Liver (tissue), 9 donors: ENCODE measurements around the gene SCG3. TPM values are rescaled to one million over a fixed set of nuclear protein-coding genes. Genes with fewer than 3 reads are reported as not detected.

Experiments
- DNase-seq: peaks from one replicate; pipeline ENCODE4 v3.0.0-alpha.2; 2017; ENCODE audit warnings: low spot score
- H3K27ac ChIP-seq, 2 donors: one replicate each; pipeline ENCODE4 v1.7.0; 2013; ENCODE audit warnings: inconsistent platforms in 2 of 2, low read length in 2 of 2, control low read depth in 1 of 2, low read depth in 1 of 2, mild to moderate bottlenecking in 1 of 2
- H3K27me3 ChIP-seq, 4 donors: one replicate each; pipeline versions ENCODE4 v1.6.1 to v1.7.0; 2013; ENCODE audit warnings: low read length in 3 of 4, inconsistent platforms in 1 of 4, mild to moderate bottlenecking in 1 of 4, moderate library complexity in 1 of 4; ENCODE audit not compliant: control insufficient read depth in 4 of 4, insufficient read depth in 4 of 4
- H3K36me3 ChIP-seq, 4 donors: one replicate each; pipeline versions ENCODE4 v1.6.1 to v1.7.0; 2013; ENCODE audit warnings: low read length in 3 of 4, mild to moderate bottlenecking in 3 of 4, low read depth in 1 of 4, moderate library complexity in 1 of 4; ENCODE audit not compliant: control insufficient read depth in 4 of 4, insufficient read depth in 3 of 4
- H3K4me1 ChIP-seq, 4 donors: one replicate each; pipeline versions ENCODE4 v1.6.1 to v1.7.0; 2013; ENCODE audit warnings: low read length in 3 of 4, mild to moderate bottlenecking in 3 of 4, moderate library complexity in 1 of 4; ENCODE audit not compliant: control insufficient read depth in 4 of 4, insufficient read depth in 4 of 4
- H3K4me3 ChIP-seq, 3 donors: one replicate each; pipeline versions ENCODE4 v1.6.1 to v1.7.0; 2013; ENCODE audit warnings: low read length in 3 of 3, control low read depth in 1 of 3, low read depth in 1 of 3, mild to moderate bottlenecking in 1 of 3
- H3K9ac ChIP-seq, 2 donors: one replicate each; pipeline ENCODE4 v1.7.0; 2013; ENCODE audit warnings: low read length in 2 of 2, mild to moderate bottlenecking in 2 of 2, moderate library complexity in 2 of 2, control low read depth in 1 of 2, low read depth in 1 of 2
- H3K9me3 ChIP-seq, 4 donors: one replicate each; pipeline versions ENCODE4 v1.6.1 to v1.7.0; 2013; ENCODE audit warnings: low read length in 3 of 4; ENCODE audit not compliant: control insufficient read depth in 4 of 4
- EGR1 ChIP-seq, 2 donors: IDR thresholded peaks; 2 replicates each; pipeline ENCODE4 v1.6.1; 2016 to 2018; ENCODE audit warnings: antibody characterized with exemption in 2 of 2, low read depth in 2 of 2
- FOXA1 ChIP-seq: IDR thresholded peaks from 2 replicates; pipeline ENCODE4 v1.6.1; 2016; ENCODE audit warnings: antibody characterized with exemption
- FOXA2 ChIP-seq: IDR thresholded peaks from 2 replicates; pipeline ENCODE4 v1.6.1; 2016; ENCODE audit warnings: antibody characterized with exemption
- GABPA ChIP-seq, 2 donors: IDR thresholded peaks in 1 of 2; conservative IDR thresholded peaks in 1 of 2; 2 replicates each; pipeline ENCODE4 v1.6.1; 2016; ENCODE audit warnings: antibody characterized with exemption in 2 of 2, mild to moderate bottlenecking in 1 of 2, moderate library complexity in 1 of 2
- HNF4G ChIP-seq: IDR thresholded peaks from 2 replicates; pipeline ENCODE4 v1.6.1; 2016; ENCODE audit warnings: antibody characterized with exemption
- JUND ChIP-seq, 2 donors: IDR thresholded peaks; 2 replicates each; pipeline ENCODE4 v1.6.1; 2016; ENCODE audit warnings: antibody characterized with exemption in 2 of 2
- NR2F2 ChIP-seq: IDR thresholded peaks from 2 replicates; pipeline ENCODE4 v1.6.1; 2016; ENCODE audit warnings: antibody characterized with exemption
- RAD21 ChIP-seq, 2 donors: IDR thresholded peaks; 2 replicates each; pipeline ENCODE4 v1.6.1; 2016; ENCODE audit warnings: antibody characterized with exemption in 2 of 2, mild to moderate bottlenecking in 2 of 2
- RXRA ChIP-seq, 2 donors: IDR thresholded peaks; 2 replicates each; pipeline ENCODE4 v1.6.1; 2017 to 2018; ENCODE audit warnings: antibody characterized with exemption in 2 of 2, mild to moderate bottlenecking in 1 of 2
- SP1 ChIP-seq: IDR thresholded peaks from 2 replicates; pipeline ENCODE4 v1.6.1; 2018; ENCODE audit warnings: antibody characterized with exemption, mild to moderate bottlenecking
- YY1 ChIP-seq: IDR thresholded peaks from 2 replicates; pipeline ENCODE4 v1.6.1; 2016; ENCODE audit warnings: antibody characterized with exemption, mild to moderate bottlenecking
- WGBS: extraction: QIAGEN DNeasy Blood & Tissue Kit; methylation state at CpG from one replicate; pipeline ENCODE4 v1.1.7; 2013; 5-methylcytosine and 5-hydroxymethylcytosine counted together
- polyA plus RNA-seq, 2 donors: library from polyadenylated mRNA; stranded (reverse) in 1 of 2; unstranded in 1 of 2; fragments of 200-250 nt in 1 of 2; fragments of >200 nt in 1 of 2; fragmentation: Nextera tagmentation in 1 of 2; extraction: Ambion mirVana in 1 of 2; gene quantifications; one replicate each; pipeline versions ENCODE4 v1.2.1 to v1.2.3, GENCODE V29; 2013 to 2015
- total RNA-seq, 2 donors: library from RNA; depleted of rRNA; stranded (reverse); fragments of >200 nt; gene quantifications; one replicate each; pipeline ENCODE4 v1.2.3, GENCODE V29; 2014
- TF ChIP-seq, protein P1 (sequence below): IDR thresholded peaks from 2 replicates; pipeline ENCODE4 v1.6.1; 2016; ENCODE audit warnings: antibody characterized with exemption
- TF ChIP-seq, protein P2 (sequence below): fragments of 150-350 bp; IDR thresholded peaks from 2 replicates; pipeline ENCODE4 v1.5.1; 2017; ENCODE audit warnings: improper control_type of control experiment, low read depth, low read length; ENCODE audit not compliant: missing input control
- TF ChIP-seq, protein P3 (sequence below): IDR thresholded peaks from 2 replicates; pipeline ENCODE4 v1.6.1; 2016; ENCODE audit warnings: antibody characterized with exemption
- TF ChIP-seq, protein P4 (sequence below): IDR thresholded peaks from 2 replicates; pipeline ENCODE4 v1.6.1; 2016; ENCODE audit warnings: antibody characterized with exemption
- donor health status: healthy.
- donor health status: healthy.
- donor health status: healthy.
- donor health status: healthy.
- donor health status: healthy.

Gene SCG3
- total and polyA plus RNA-seq, 4 donors: under 0.01 to 0.05 (median 0.01) TPM; not detected in 1

DNA sequence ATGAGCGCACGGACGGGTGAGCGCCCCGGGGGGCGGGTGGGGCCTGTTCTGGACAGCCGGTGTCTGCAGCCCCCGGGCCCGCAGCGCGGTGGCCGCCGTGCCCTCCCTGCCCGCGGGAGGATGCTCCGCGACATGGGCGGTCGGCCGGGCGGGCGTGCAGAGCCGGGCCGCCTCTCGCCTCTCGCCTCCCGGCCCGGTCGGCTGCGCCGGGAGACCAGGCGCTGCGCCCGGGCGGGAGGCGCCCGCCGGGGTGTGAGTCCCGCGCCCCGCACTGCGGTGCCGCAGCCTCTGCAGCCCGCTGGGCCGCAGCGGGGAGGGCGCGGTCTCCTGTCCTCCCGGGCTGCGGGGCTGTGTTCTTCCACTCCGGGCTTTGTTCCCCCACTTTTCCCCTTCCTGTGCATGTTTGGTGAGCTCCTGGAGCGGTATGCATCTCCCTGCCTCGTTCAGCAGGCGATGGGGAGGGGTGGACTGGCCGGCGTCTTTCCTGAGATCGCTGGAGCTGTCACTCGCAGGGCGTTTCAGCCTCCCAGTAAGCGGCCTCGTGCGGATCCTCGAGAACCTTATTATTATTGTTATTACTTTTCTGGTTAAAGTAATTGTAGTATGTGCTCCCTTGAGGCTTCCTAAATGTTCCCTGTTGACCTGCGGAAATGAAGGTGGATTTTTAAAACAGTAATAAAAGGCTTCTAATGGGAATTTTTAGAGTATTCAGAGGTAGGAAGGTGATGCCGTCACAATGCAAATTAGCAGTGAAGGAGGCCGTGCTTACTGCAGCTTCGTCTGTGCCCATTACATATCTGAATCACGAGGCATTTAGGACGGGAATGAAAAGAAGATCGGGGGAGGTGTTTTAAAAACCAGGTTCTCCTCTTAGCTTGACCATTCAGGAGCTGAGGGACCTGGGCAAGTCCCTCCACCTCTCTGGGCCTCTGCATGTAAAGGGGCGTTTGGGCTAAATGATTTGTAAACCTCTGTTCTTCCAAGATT, 70.7 kb downstream of the SCG3 start:
- WGBS: 5% methylated on average over 71 of the region's 71 CpGs

DNA sequence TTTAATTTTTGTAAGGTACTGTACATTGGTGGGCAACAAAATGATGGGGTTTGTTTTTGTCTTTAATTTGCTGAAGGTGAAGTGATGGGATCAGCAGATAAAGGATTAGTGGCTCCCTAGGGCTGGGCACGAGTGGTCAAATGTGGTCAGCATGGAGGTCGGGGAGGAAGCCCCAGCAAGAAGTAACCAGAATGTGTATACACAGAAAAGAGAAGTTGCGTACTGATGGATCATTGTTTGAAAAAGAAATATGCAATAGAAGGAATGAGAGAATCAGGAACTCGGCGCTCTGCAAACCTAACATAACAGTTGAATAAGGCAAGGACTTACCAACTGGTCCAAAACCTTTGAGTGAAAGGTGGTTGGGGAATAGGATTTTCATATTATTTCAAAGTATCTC, 71.6 kb downstream of the SCG3 start:
- WGBS: 78% methylated on average over 5 of the region's 5 CpGs
- TF ChIP-seq, protein P1, sequence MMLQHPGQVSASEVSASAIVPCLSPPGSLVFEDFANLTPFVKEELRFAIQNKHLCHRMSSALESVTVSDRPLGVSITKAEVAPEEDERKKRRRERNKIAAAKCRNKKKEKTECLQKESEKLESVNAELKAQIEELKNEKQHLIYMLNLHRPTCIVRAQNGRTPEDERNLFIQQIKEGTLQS: no peak
- TF ChIP-seq FOXA2 (no peak), FOXA1 (no peak), GABPA (IDR thresholded peaks at IDR 0.05 in 1 of 2, conservative IDR thresholded peaks at IDR 0.05 in 1 of 2) (no peak), SP1 (no peak)
- TF ChIP-seq, protein P2, sequence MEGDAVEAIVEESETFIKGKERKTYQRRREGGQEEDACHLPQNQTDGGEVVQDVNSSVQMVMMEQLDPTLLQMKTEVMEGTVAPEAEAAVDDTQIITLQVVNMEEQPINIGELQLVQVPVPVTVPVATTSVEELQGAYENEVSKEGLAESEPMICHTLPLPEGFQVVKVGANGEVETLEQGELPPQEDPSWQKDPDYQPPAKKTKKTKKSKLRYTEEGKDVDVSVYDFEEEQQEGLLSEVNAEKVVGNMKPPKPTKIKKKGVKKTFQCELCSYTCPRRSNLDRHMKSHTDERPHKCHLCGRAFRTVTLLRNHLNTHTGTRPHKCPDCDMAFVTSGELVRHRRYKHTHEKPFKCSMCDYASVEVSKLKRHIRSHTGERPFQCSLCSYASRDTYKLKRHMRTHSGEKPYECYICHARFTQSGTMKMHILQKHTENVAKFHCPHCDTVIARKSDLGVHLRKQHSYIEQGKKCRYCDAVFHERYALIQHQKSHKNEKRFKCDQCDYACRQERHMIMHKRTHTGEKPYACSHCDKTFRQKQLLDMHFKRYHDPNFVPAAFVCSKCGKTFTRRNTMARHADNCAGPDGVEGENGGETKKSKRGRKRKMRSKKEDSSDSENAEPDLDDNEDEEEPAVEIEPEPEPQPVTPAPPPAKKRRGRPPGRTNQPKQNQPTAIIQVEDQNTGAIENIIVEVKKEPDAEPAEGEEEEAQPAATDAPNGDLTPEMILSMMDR: no peak
- peaks cover 3 to 14% (median 9%) of the 10 kb centered on the region in 4 donors for H3K4me1 ChIP-seq
- H3K27ac ChIP-seq: no peak overlapping the region
- DNase-seq: no peak
- no peaks in the 10 kb centered on the region for H3K9me3 ChIP-seq
- no peaks in the 10 kb centered on the region for H3K36me3 ChIP-seq
- peaks cover 0 to 2% (median 0%) of the 10 kb centered on the region in 4 donors for H3K27me3 ChIP-seq
- H3K9ac ChIP-seq: no peak overlapping the region
- H3K4me3 ChIP-seq: no peak overlapping the region

More for the DNA sequence above, 70.7 kb downstream of the SCG3 start:
- H3K4me1 ChIP-seq: peaks cover 3 to 14% (median 9%) of the 10 kb centered on the region in 4 donors
- H3K9ac ChIP-seq: no peak overlapping the region
- H3K36me3 ChIP-seq: no peaks in the 10 kb centered on the region
- DNase-seq: no peak
- peak overlapping the region; percentile 61 to 96 (median 74) for H3K4me3 ChIP-seq
- TF ChIP-seq HNF4G: no peak
- TF ChIP-seq, protein P2: no peak
- no peak for TF ChIP-seq GABPA (IDR thresholded peaks at IDR 0.05 in 1 of 2, conservative IDR thresholded peaks at IDR 0.05 in 1 of 2)
- TF ChIP-seq EGR1 (IDR thresholded peaks at IDR 0.05; ENCODE audit: low read depth in 2 of 2): no peak
- no peak for TF ChIP-seq RXRA (IDR thresholded peaks at IDR 0.05)
- TF ChIP-seq FOXA1: no peak
- no peak for TF ChIP-seq NR2F2
- TF ChIP-seq, protein P3, sequence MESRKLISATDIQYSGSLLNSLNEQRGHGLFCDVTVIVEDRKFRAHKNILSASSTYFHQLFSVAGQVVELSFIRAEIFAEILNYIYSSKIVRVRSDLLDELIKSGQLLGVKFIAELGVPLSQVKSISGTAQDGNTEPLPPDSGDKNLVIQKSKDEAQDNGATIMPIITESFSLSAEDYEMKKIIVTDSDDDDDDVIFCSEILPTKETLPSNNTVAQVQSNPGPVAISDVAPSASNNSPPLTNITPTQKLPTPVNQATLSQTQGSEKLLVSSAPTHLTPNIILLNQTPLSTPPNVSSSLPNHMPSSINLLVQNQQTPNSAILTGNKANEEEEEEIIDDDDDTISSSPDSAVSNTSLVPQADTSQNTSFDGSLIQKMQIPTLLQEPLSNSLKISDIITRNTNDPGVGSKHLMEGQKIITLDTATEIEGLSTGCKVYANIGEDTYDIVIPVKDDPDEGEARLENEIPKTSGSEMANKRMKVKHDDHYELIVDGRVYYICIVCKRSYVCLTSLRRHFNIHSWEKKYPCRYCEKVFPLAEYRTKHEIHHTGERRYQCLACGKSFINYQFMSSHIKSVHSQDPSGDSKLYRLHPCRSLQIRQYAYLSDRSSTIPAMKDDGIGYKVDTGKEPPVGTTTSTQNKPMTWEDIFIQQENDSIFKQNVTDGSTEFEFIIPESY: no peak
- TF ChIP-seq RAD21 (IDR thresholded peaks at IDR 0.05): no peak
- TF ChIP-seq, protein P4, sequence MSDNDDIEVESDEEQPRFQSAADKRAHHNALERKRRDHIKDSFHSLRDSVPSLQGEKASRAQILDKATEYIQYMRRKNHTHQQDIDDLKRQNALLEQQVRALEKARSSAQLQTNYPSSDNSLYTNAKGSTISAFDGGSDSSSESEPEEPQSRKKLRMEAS: no peak
- no peak for TF ChIP-seq JUND (IDR thresholded peaks at IDR 0.05)
- no peak for TF ChIP-seq YY1
- TF ChIP-seq, protein P1: no peak
- H3K27me3 ChIP-seq: peaks cover 0 to 2% (median 0%) of the 10 kb centered on the region in 4 donors
- no peak overlapping the region for H3K27ac ChIP-seq
- H3K9me3 ChIP-seq: no peaks in the 10 kb centered on the region
